OCI-LY1 (cell line): ENCODE data around the gene ASTL.

Experiments
- H2AFZ ChIP-seq: fragments of 200-600 bp; sonication (generic), shearing (Covaris generic); 2 replicates; pipeline ENCODE4 v1.6.0; 2014; ENCODE audit warnings: antibody characterized with exemption, mild to moderate bottlenecking, low read length
- H3F3A ChIP-seq: fragments of 200-600 bp; sonication (generic), shearing (Covaris generic); 2 replicates; pipeline ENCODE4 v1.6.0; 2014; ENCODE audit warnings: mild to moderate bottlenecking, antibody characterized with exemption, low read length, moderate library complexity; ENCODE audit not compliant: insufficient read depth
- H3K27ac ChIP-seq: fragments of 200-600 bp; sonication (generic); 2 replicates; pipeline ENCODE4 v1.5.1; 2014; ENCODE audit warnings: low read length, mixed run types, mild to moderate bottlenecking, low read depth; ENCODE audit not compliant: poor library complexity, severe bottlenecking
- H3K27me3 ChIP-seq: fragments of 200-600 bp; sonication (generic); 2 replicates; pipeline ENCODE4 v1.6.0; 2014; ENCODE audit warnings: antibody characterized with exemption, mild to moderate bottlenecking, low read length, moderate library complexity; ENCODE audit not compliant: insufficient read depth
- H3K36me3 ChIP-seq: fragments of 200-600 bp; sonication (generic); 2 replicates; pipeline ENCODE4 v1.6.1; 2014; ENCODE audit warnings: mild to moderate bottlenecking, antibody characterized with exemption, low read length, moderate library complexity, mixed read lengths; ENCODE audit not compliant: insufficient read depth
- H3K4me1 ChIP-seq: fragments of 200-600 bp; sonication (generic); 2 replicates; pipeline ENCODE4 v1.5.1; 2014; ENCODE audit warnings: mild to moderate bottlenecking, low read length, moderate library complexity; ENCODE audit not compliant: insufficient read depth, severe bottlenecking
- H3K4me2 ChIP-seq: fragments of 200-600 bp; sonication (generic), shearing (Covaris generic); 2 replicates; pipeline ENCODE4 v1.6.1; 2014; ENCODE audit warnings: low read length
- H3K4me3 ChIP-seq: fragments of 200-600 bp; sonication (generic); 2 replicates; pipeline ENCODE4 v1.5.1; 2014; ENCODE audit warnings: low read length, low read depth, mild to moderate bottlenecking, mixed read lengths; ENCODE audit not compliant: poor library complexity, severe bottlenecking
- H3K79me2 ChIP-seq: fragments of 200-600 bp; shearing (Covaris generic); 2 replicates; pipeline ENCODE4 v1.6.1; 2016; ENCODE audit warnings: mixed run types, low read length, mixed read lengths; ENCODE audit not compliant: insufficient read depth
- H3K9ac ChIP-seq: fragments of 200-600 bp; sonication (generic), shearing (Covaris generic); 2 replicates; pipeline ENCODE4 v1.6.1; 2014; ENCODE audit warnings: mild to moderate bottlenecking, low read length, mixed read lengths
- H3K9me2 ChIP-seq: fragments of 200-600 bp; sonication (generic), shearing (Covaris generic); 2 replicates; pipeline ENCODE4 v1.6.1; 2014; ENCODE audit warnings: low read depth, mild to moderate bottlenecking, low read length, mixed read lengths
- H3K9me3 ChIP-seq: fragments of 200-600 bp; shearing (Covaris generic); 2 replicates; pipeline ENCODE4 v1.6.1; 2014; ENCODE audit warnings: low read length, mixed read lengths
- H4K20me1 ChIP-seq: fragments of 200-600 bp; sonication (generic), shearing (Covaris generic); 2 replicates; pipeline ENCODE4 v1.6.0; 2016; ENCODE audit warnings: mild to moderate bottlenecking, low read length; ENCODE audit not compliant: insufficient read depth
- EZH2 ChIP-seq: fragments of 200-600 bp; sonication (generic), shearing (Covaris generic); IDR thresholded peaks from 2 replicates; pipeline ENCODE4 v1.8.0; 2017; ENCODE audit warnings: borderline replicate concordance, mixed run types, mild to moderate bottlenecking, antibody characterized with exemption, low read length, moderate library complexity, mixed read lengths
- TF ChIP-seq, protein P1 (sequence below): fragments of 200-600 bp; sonication (generic), shearing (Covaris generic); IDR thresholded peaks from 2 replicates; pipeline ENCODE4 v1.5.1; 2017; ENCODE audit warnings: mild to moderate bottlenecking, antibody characterized with exemption, low read length, moderate library complexity, mixed read lengths

ASTL gene

DNA sequence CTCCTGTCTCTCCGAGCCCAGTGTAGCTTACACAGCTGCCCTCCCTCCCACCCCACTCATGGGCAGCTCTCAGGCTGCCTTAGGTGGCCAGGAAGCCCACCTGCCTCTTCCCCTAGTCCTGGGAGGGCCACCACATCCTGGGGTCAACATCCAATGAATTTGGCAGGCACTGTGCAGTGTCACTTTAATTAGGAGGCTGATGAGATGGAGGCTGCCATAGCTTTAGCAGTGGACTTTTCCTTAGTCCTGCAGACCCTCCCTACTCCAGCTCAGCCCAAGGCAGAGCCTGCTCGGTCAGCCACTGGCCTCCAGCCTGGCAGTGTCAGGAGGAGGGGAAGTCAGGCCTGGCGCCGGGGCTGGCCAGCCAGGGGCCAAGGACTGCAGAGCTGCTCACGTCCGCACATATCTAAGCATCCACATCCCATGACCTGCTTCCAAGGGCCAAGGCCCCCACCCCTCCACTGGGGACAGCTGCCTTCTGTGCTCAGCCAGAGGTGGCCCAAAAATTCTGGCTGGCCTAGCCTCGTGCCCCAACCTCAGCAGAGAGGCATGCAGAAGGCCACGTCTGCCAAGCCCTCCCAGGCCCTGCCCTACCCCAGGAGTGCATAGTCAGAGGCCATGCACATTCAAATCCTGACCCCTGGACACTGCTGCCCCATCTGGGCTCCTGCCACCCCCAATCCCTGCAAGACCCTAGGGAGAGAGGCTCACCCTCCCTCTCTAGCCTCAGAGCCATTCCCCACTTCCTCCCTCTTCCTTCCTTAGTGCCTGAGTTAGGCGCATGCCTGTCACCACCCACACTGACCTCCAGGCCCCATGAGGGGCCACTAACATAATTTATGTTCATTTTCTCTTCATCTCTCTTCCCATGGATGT, 55.0 kb downstream of the ASTL start:
- no peaks in the 10 kb centered on the region for H3K4me1 ChIP-seq
- no peaks in the 10 kb centered on the region for H3K9me2 ChIP-seq
- no peaks in the 10 kb centered on the region for H3K36me3 ChIP-seq
- no peak overlapping the region for H3K4me3 ChIP-seq
- H4K20me1 ChIP-seq: no peaks in the 10 kb centered on the region
- H3K27me3 ChIP-seq: 0 out of 2 replicates have a peak, but pooled peaks cover 5% of the 10 kb centered on the region
- TF ChIP-seq EZH2: no peak
- TF ChIP-seq, protein P1, sequence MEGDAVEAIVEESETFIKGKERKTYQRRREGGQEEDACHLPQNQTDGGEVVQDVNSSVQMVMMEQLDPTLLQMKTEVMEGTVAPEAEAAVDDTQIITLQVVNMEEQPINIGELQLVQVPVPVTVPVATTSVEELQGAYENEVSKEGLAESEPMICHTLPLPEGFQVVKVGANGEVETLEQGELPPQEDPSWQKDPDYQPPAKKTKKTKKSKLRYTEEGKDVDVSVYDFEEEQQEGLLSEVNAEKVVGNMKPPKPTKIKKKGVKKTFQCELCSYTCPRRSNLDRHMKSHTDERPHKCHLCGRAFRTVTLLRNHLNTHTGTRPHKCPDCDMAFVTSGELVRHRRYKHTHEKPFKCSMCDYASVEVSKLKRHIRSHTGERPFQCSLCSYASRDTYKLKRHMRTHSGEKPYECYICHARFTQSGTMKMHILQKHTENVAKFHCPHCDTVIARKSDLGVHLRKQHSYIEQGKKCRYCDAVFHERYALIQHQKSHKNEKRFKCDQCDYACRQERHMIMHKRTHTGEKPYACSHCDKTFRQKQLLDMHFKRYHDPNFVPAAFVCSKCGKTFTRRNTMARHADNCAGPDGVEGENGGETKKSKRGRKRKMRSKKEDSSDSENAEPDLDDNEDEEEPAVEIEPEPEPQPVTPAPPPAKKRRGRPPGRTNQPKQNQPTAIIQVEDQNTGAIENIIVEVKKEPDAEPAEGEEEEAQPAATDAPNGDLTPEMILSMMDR: no peak
- H3K79me2 ChIP-seq: no peaks in the 10 kb centered on the region
- H3K9me3 ChIP-seq: no peaks in the 10 kb centered on the region
- H3K4me2 ChIP-seq: no peak overlapping the region
- H3F3A ChIP-seq: no peaks in the 10 kb centered on the region
- no peak overlapping the region for H3K27ac ChIP-seq
- H2AFZ ChIP-seq: no peak overlapping the region
- H3K9ac ChIP-seq: no peak overlapping the region

DNA sequence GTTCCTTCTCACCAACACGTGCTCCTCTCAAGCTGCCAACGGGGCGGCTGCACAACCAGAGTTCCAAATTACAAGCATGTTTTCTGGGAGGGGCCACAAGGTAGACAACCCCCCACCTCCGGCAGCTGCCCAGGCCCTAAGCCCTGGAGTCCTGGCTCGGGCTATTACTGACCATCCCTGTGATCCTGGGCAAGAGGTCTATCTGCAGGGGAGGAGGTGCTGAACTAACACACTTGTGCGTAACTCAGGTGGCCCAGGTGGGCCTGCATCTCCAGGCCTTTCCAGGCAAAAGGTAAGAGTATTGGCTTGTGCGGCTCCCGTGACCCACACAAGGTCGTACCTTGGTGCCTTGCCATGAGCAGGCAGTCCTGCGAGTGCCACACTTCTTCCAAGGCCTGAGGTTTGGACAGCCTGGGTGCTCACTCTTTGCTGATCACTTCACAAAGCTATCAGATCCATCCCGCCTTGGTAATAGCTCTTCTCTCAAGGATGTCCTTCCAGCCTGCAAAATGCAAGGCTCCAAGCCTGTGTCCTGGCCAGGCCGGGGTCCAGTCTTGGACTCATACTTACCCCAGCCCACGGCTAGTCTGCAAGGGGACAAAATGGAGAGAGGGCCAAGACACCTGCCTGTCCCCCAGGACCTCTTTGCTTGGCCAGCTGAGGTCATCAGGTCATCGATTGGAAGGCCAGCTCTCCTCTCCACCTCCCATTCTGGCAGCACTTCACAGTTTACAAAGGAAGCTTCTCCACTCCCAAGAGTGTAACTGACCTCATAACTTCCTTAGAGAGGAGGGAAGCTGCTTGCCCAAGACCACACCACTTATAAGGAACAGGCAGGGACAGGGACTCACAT, 55.9 kb downstream of the ASTL start:
- H3K9ac ChIP-seq: no peak overlapping the region
- no peak overlapping the region for H3K4me2 ChIP-seq
- H2AFZ ChIP-seq: no peak overlapping the region
- no peaks in the 10 kb centered on the region for H3K79me2 ChIP-seq
- no peaks in the 10 kb centered on the region for H3F3A ChIP-seq
- no peaks in the 10 kb centered on the region for H3K36me3 ChIP-seq
- no peaks in the 10 kb centered on the region for H3K9me2 ChIP-seq
- TF ChIP-seq EZH2: no peak
- TF ChIP-seq, protein P1: no peak
- 0 out of 2 replicates have a peak, but pooled peaks cover 5% of the 10 kb centered on the region for H3K27me3 ChIP-seq
- no peaks in the 10 kb centered on the region for H4K20me1 ChIP-seq
- H3K9me3 ChIP-seq: no peaks in the 10 kb centered on the region; the same call in 1 of the 2 replicates
- H3K4me1 ChIP-seq: no peaks in the 10 kb centered on the region
- H3K4me3 ChIP-seq: no peak overlapping the region
- H3K27ac ChIP-seq: no peak overlapping the region

DNA sequence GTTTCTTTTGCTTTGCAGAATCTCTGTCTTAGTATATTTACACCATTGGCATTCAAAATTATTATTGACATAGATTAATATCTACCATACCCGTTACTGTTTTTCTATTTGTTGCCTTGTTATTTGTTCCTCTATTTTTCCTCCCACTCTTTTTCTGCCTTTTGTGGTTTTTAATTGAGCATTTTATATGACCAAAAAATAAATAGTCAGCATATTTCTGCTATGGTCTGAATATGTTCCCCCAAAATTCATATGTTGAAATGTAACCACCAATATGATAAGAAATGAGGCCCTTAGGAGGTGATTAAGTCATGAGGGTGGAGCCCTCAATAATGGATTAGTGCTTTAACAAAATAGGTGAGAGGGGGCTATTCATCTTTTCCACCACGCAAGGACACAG, 57.3 kb downstream of the ASTL start:
- H3K27me3 ChIP-seq: 0 out of 2 replicates have a peak, but pooled peaks cover 5% of the 10 kb centered on the region
- H3K4me1 ChIP-seq: no peaks in the 10 kb centered on the region
- no peaks in the 10 kb centered on the region for H4K20me1 ChIP-seq
- no peak overlapping the region for H3K4me3 ChIP-seq
- no peak overlapping the region for H2AFZ ChIP-seq
- H3K4me2 ChIP-seq: no peak overlapping the region
- H3K79me2 ChIP-seq: no peaks in the 10 kb centered on the region
- TF ChIP-seq, protein P1: no peak
- no peak for TF ChIP-seq EZH2
- no peak overlapping the region for H3K9ac ChIP-seq
- H3F3A ChIP-seq: no peaks in the 10 kb centered on the region
- no peaks in the 10 kb centered on the region; the same call in 1 of the 2 replicates for H3K9me3 ChIP-seq
- H3K9me2 ChIP-seq: no peaks in the 10 kb centered on the region
- H3K36me3 ChIP-seq: no peaks in the 10 kb centered on the region
- H3K27ac ChIP-seq: no peak overlapping the region
